Astrocyte of the hippocampus (primary cell): ENCODE data around the gene BCAS4.

Experiments
- DNase-seq: peaks from one replicate; pipeline ENCODE4 v3.0.0; 2011; ENCODE audit warnings: low read depth, low spot score

BCAS4 gene

GRCh38 chr20:50821994-50822393, 27.1 kb downstream of the BCAS4 start:
- DNase-seq: no peak

GRCh38 chr20:50823319-50823718, 28.5 kb downstream of the BCAS4 start:
- DNase-seq: no peak

GRCh38 chr20:50824137-50824536, 29.3 kb downstream of the BCAS4 start:
- DNase-seq: peak; percentile 39

- DNase-seq: no peak
Observed at GRCh38 chr20:50826121-50826520, 31.3 kb downstream of the BCAS4 start.

- no peak for DNase-seq
Observed at GRCh38 chr20:50828363-50829136, 33.7 kb downstream of the BCAS4 start.

- no peak for DNase-seq
Observed at GRCh38 chr20:50831622-50832021, 36.8 kb downstream of the BCAS4 start.

- peak; percentile 58 for DNase-seq
Observed at GRCh38 chr20:50834599-50835005, 39.7 kb downstream of the BCAS4 start.

- peak; percentile 91 for DNase-seq
Observed at GRCh38 chr20:50837532-50838321, 42.9 kb downstream of the BCAS4 start.

GRCh38 chr20:50838322-50838625, 43.4 kb downstream of the BCAS4 start:
- DNase-seq: no peak

GRCh38 chr20:50838707-50839385, 44.0 kb downstream of the BCAS4 start:
- DNase-seq: peak; percentile 47

GRCh38 chr20:50842821-50843220, 48.0 kb downstream of the BCAS4 start:
- DNase-seq: no peak

GRCh38 chr20:50843331-50844276, 48.7 kb downstream of the BCAS4 start:
- no peak for DNase-seq

GRCh38 chr20:50844430-50845100, 49.7 kb downstream of the BCAS4 start:
- DNase-seq: peak; percentile 95

GRCh38 chr20:50845566-50846215, 50.8 kb downstream of the BCAS4 start:
- DNase-seq: no peak

GRCh38 chr20:50848341-50848808, 53.5 kb downstream of the BCAS4 start:
- DNase-seq: peak; percentile 77

- peak; percentile 15 for DNase-seq
Observed at GRCh38 chr20:50848846-50849673, 54.2 kb downstream of the BCAS4 start.

GRCh38 chr20:50850721-50851286, 55.9 kb downstream of the BCAS4 start:
- DNase-seq: no peak

GRCh38 chr20:50852085-50852484, 57.2 kb downstream of the BCAS4 start:
- DNase-seq: no peak
